SK-N-SH treated with all-trans-retinoic acid at 6 μM for 48 hours (cell line): ENCODE data around the gene PCDH9.

Source experiments
- ARNTL ChIP-seq: fragments of 450-650 bp; formaldehyde crosslinking; IDR thresholded peaks from 2 replicates; pipeline ENCODE4 v1.5.0; 2020; ENCODE audit warnings: low read depth, mild to moderate bottlenecking, moderate library complexity, borderline replicate concordance
- ESRRG ChIP-seq: fragments of 250-450 bp; sonication (Bioruptor Pico); IDR thresholded peaks from 2 replicates; pipeline ENCODE4 v1.6.1; 2021; ENCODE audit warnings: mild to moderate bottlenecking
- PATZ1 ChIP-seq: fragments of 250-450 bp; sonication (Bioruptor Pico); IDR thresholded peaks from 2 replicates; pipeline ENCODE4 v1.8.0; 2020; ENCODE audit warnings: mild to moderate bottlenecking, moderate library complexity, borderline replicate concordance
- POU6F1 ChIP-seq: fragments of 250-450 bp; sonication (Bioruptor Pico); IDR thresholded peaks from 2 replicates; pipeline ENCODE4 v1.8.0; 2021; ENCODE audit warnings: low read depth, mild to moderate bottlenecking, moderate library complexity, borderline replicate concordance
- RARB ChIP-seq: fragments of 250-450 bp; sonication (Bioruptor Pico); IDR thresholded peaks from 2 replicates; pipeline ENCODE4 v1.8.0; 2021; ENCODE audit warnings: mild to moderate bottlenecking, moderate library complexity
- TSHZ2 ChIP-seq: fragments of 250-450 bp; sonication (Bioruptor Pico); IDR thresholded peaks from 2 replicates; pipeline ENCODE4 v1.5.0; 2020; ENCODE audit warnings: mild to moderate bottlenecking, moderate library complexity
- ZC3H10 ChIP-seq: fragments of 250-450 bp; sonication (Bioruptor Pico); IDR thresholded peaks from 2 replicates; pipeline ENCODE4 v1.5.1; 2021; ENCODE audit warnings: mild to moderate bottlenecking, moderate library complexity
- ZFP3 ChIP-seq: fragments of 250-450 bp; sonication (Bioruptor Pico); IDR thresholded peaks from 2 replicates; pipeline ENCODE4 v1.5.0; 2020; ENCODE audit warnings: mild to moderate bottlenecking, moderate library complexity
- ZFP30 ChIP-seq: fragments of 450-650 bp; formaldehyde crosslinking; IDR thresholded peaks from 2 replicates; pipeline ENCODE4 v1.5.0; 2022; ENCODE audit warnings: mild to moderate bottlenecking, moderate library complexity
- TF ChIP-seq, protein P1 (sequence below): fragments of 250-450 bp; sonication (Bioruptor Pico); IDR thresholded peaks from 2 replicates; pipeline ENCODE4 v1.5.1; 2020; ENCODE audit warnings: low read depth, mild to moderate bottlenecking, moderate library complexity

DNA sequence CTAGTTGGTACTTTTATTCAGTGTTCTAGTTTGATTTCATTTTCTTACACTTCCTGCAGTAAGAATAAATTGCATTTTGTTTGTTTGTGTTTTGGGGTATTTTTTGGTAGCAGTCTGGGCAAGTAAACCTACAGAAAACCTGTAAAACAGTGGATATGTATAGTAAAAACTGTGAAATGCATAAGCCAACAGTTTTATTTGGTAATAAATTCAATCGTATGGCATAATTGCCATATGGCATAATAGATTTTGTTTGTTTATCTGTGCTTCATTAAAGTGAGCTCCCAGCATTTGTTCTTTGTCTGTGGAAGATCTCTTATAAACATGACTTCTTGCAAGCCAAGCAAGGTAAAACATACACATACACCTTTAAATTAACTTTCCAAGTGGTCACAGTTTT is 111.9 kb downstream of the PCDH9 start:
- TF ChIP-seq PATZ1 (CRISPR knock-in tag) (no peak), ZC3H10 (no peak), ESRRG (CRISPR knock-in tag) (no peak), TSHZ2 (CRISPR knock-in tag) (no peak), ZFP3 (CRISPR knock-in tag) (no peak), RARB (CRISPR knock-in tag) (no peak), POU6F1 (no peak), ARNTL (CRISPR knock-in tag) (no peak), ZFP30 (CRISPR knock-in tag) (no peak)
- TF ChIP-seq, protein P1, sequence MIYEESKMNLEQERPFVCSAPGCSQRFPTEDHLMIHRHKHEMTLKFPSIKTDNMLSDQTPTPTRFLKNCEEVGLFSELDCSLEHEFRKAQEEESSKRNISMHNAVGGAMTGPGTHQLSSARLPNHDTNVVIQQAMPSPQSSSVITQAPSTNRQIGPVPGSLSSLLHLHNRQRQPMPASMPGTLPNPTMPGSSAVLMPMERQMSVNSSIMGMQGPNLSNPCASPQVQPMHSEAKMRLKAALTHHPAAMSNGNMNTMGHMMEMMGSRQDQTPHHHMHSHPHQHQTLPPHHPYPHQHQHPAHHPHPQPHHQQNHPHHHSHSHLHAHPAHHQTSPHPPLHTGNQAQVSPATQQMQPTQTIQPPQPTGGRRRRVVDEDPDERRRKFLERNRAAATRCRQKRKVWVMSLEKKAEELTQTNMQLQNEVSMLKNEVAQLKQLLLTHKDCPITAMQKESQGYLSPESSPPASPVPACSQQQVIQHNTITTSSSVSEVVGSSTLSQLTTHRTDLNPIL (CRISPR knock-in tag), result no peak
